Liver (tissue), 9 donors: ENCODE results near the gene NLGN3. TPM values are rescaled to one million over a fixed set of nuclear protein-coding genes. Genes with fewer than 3 reads are reported as not detected.
A peak's percentile ranks its signal among the peaks of the same experiment; 100 is the strongest.

ENCODE experiments used
- DNase-seq: peaks from one replicate; pipeline ENCODE4 v3.0.0-alpha.2; 2017; ENCODE audit warnings: low spot score
- H3K27ac ChIP-seq, 2 donors: one replicate each; pipeline ENCODE4 v1.7.0; 2013; ENCODE audit warnings: inconsistent platforms in 2 of 2, low read length in 2 of 2, control low read depth in 1 of 2, low read depth in 1 of 2, mild to moderate bottlenecking in 1 of 2
- H3K27me3 ChIP-seq, 4 donors: one replicate each; pipeline versions ENCODE4 v1.6.1 to v1.7.0; 2013; ENCODE audit warnings: low read length in 3 of 4, inconsistent platforms in 1 of 4, mild to moderate bottlenecking in 1 of 4, moderate library complexity in 1 of 4; ENCODE audit not compliant: control insufficient read depth in 4 of 4, insufficient read depth in 4 of 4
- H3K36me3 ChIP-seq, 4 donors: one replicate each; pipeline versions ENCODE4 v1.6.1 to v1.7.0; 2013; ENCODE audit warnings: low read length in 3 of 4, mild to moderate bottlenecking in 3 of 4, low read depth in 1 of 4, moderate library complexity in 1 of 4; ENCODE audit not compliant: control insufficient read depth in 4 of 4, insufficient read depth in 3 of 4
- H3K4me1 ChIP-seq, 4 donors: one replicate each; pipeline versions ENCODE4 v1.6.1 to v1.7.0; 2013; ENCODE audit warnings: low read length in 3 of 4, mild to moderate bottlenecking in 3 of 4, moderate library complexity in 1 of 4; ENCODE audit not compliant: control insufficient read depth in 4 of 4, insufficient read depth in 4 of 4
- H3K4me3 ChIP-seq, 3 donors: one replicate each; pipeline versions ENCODE4 v1.6.1 to v1.7.0; 2013; ENCODE audit warnings: low read length in 3 of 3, control low read depth in 1 of 3, low read depth in 1 of 3, mild to moderate bottlenecking in 1 of 3
- H3K9ac ChIP-seq, 2 donors: one replicate each; pipeline ENCODE4 v1.7.0; 2013; ENCODE audit warnings: low read length in 2 of 2, mild to moderate bottlenecking in 2 of 2, moderate library complexity in 2 of 2, control low read depth in 1 of 2, low read depth in 1 of 2
- H3K9me3 ChIP-seq, 4 donors: one replicate each; pipeline versions ENCODE4 v1.6.1 to v1.7.0; 2013; ENCODE audit warnings: low read length in 3 of 4; ENCODE audit not compliant: control insufficient read depth in 4 of 4
- ATF3 ChIP-seq: IDR thresholded peaks from 2 replicates; pipeline ENCODE4 v1.6.1; 2016; ENCODE audit warnings: antibody characterized with exemption
- CTCF ChIP-seq: fragments of 150-350 bp; IDR thresholded peaks from 2 replicates; pipeline ENCODE4 v1.5.1; 2017; ENCODE audit warnings: improper control_type of control experiment, low read depth, low read length; ENCODE audit not compliant: missing input control
- FOXA1 ChIP-seq: IDR thresholded peaks from 2 replicates; pipeline ENCODE4 v1.6.1; 2016; ENCODE audit warnings: antibody characterized with exemption
- FOXA2 ChIP-seq: IDR thresholded peaks from 2 replicates; pipeline ENCODE4 v1.6.1; 2016; ENCODE audit warnings: antibody characterized with exemption
- HNF4A ChIP-seq, 2 donors: conservative IDR thresholded peaks; 2 replicates each; pipeline ENCODE4 v1.6.1; 2016; ENCODE audit warnings: antibody characterized with exemption in 2 of 2, mild to moderate bottlenecking in 2 of 2
- JUND ChIP-seq, 2 donors: IDR thresholded peaks; 2 replicates each; pipeline ENCODE4 v1.6.1; 2016; ENCODE audit warnings: antibody characterized with exemption in 2 of 2
- MAX ChIP-seq: IDR thresholded peaks from 2 replicates; pipeline ENCODE4 v1.6.1; 2016; ENCODE audit warnings: antibody characterized with exemption
- RAD21 ChIP-seq, 2 donors: IDR thresholded peaks; 2 replicates each; pipeline ENCODE4 v1.6.1; 2016; ENCODE audit warnings: antibody characterized with exemption in 2 of 2, mild to moderate bottlenecking in 2 of 2
- REST ChIP-seq: IDR thresholded peaks from 2 replicates; pipeline ENCODE4 v1.6.1; 2016; ENCODE audit warnings: antibody characterized with exemption, mild to moderate bottlenecking
- RXRA ChIP-seq, 2 donors: IDR thresholded peaks; 2 replicates each; pipeline ENCODE4 v1.6.1; 2017 to 2018; ENCODE audit warnings: antibody characterized with exemption in 2 of 2, mild to moderate bottlenecking in 1 of 2
- SP1 ChIP-seq: IDR thresholded peaks from 2 replicates; pipeline ENCODE4 v1.6.1; 2018; ENCODE audit warnings: antibody characterized with exemption, mild to moderate bottlenecking
- YY1 ChIP-seq: IDR thresholded peaks from 2 replicates; pipeline ENCODE4 v1.6.1; 2016; ENCODE audit warnings: antibody characterized with exemption, mild to moderate bottlenecking
- WGBS: extraction: QIAGEN DNeasy Blood & Tissue Kit; methylation state at CpG from one replicate; pipeline ENCODE4 v1.1.7; 2013; 5-methylcytosine and 5-hydroxymethylcytosine counted together
- polyA plus RNA-seq, 2 donors: library from polyadenylated mRNA; stranded (reverse) in 1 of 2; unstranded in 1 of 2; fragments of 200-250 nt in 1 of 2; fragments of >200 nt in 1 of 2; fragmentation: Nextera tagmentation in 1 of 2; extraction: Ambion mirVana in 1 of 2; gene quantifications; one replicate each; pipeline versions ENCODE4 v1.2.1 to v1.2.3, GENCODE V29; 2013 to 2015
- total RNA-seq, 2 donors: library from RNA; depleted of rRNA; stranded (reverse); fragments of >200 nt; gene quantifications; one replicate each; pipeline ENCODE4 v1.2.3, GENCODE V29; 2014
- donor health status: healthy.
- donor health status: healthy.
- donor health status: healthy.
- donor health status: healthy.
- donor health status: healthy.

Gene NLGN3
- total and polyA plus RNA-seq, 4 donors, result 0.11 to 0.23 (median 0.15) TPM

GRCh38 chrX:71128915-71129765 is 15.5 kb upstream of the NLGN3 start:
- no peak overlapping the region for H3K9ac ChIP-seq
- no peak overlapping the region for H3K27ac ChIP-seq
- no peaks in the 10 kb centered on the region for H3K27me3 ChIP-seq
- H3K4me3 ChIP-seq, result no peak overlapping the region
- H3K4me1 ChIP-seq, result peaks cover 0 to 7% (median 0%) of the 10 kb centered on the region in 4 donors
- H3K9me3 ChIP-seq, result no peaks in the 10 kb centered on the region
- 37% methylated on average over 18 of the region's 18 CpGs for WGBS
- peaks cover 5 to 73% (median 29%) of the 10 kb centered on the region in 4 donors for H3K36me3 ChIP-seq
- DNase-seq, result peak; percentile 83
- TF ChIP-seq CTCF (peak; percentile 69), MAX (no peak), RXRA (IDR thresholded peaks at IDR 0.05) (no peak), REST (no peak), FOXA1 (no peak), RAD21 (IDR thresholded peaks at IDR 0.05) (peak; percentile 78 to 91), JUND (IDR thresholded peaks at IDR 0.05) (no peak), FOXA2 (no peak), YY1 (no peak)

GRCh38 chrX:71131510-71131909 is 13.1 kb upstream of the NLGN3 start:
- Histone ChIP-seq H3K4me1 (peaks cover 0 to 7% (median 0%) of the 10 kb centered on the region in 4 donors), H3K9me3 (no peaks in the 10 kb centered on the region)
- DNase-seq, result no peak

More at GRCh38 chrX:71131510-71131909, 13.1 kb upstream of the NLGN3 start:
- Histone ChIP-seq H3K36me3 (peaks cover 8 to 71% (median 33%) of the 10 kb centered on the region in 4 donors), H3K4me3 (no peak overlapping the region), H3K27me3 (no peaks in the 10 kb centered on the region), H3K9ac (no peak overlapping the region), H3K27ac (no peak overlapping the region)
- 92% methylated on average over 4 of the region's 4 CpGs for WGBS
- TF ChIP-seq SP1, result no peak
- TF ChIP-seq RXRA (IDR thresholded peaks at IDR 0.05), result no peak
- TF ChIP-seq HNF4A (conservative IDR thresholded peaks at IDR 0.05), result no peak
- TF ChIP-seq ATF3, result no peak
